ENCODE data around the gene XG. TPM values are rescaled to one million over a fixed set of nuclear protein-coding genes. Genes with fewer than 3 reads are reported as not detected.

The XG gene
- polyA plus RNA-seq, 3 donors: not detected

- no peak overlapping the region for H3K27ac Mint-ChIP-seq
- no CpG with 5 or more reads among the region's 6 CpGs for WGBS (ENCODE audit: insufficient coverage)
- no peak overlapping the region for H3K4me3 ChIP-seq (replicated peaks in 1 of 3; ENCODE audit: low read depth in 2 of 3, low read length in 3 of 3)
Measured at GRCh38 chrX:2784026-2784425, 32.2 kb downstream of the XG start.

DNA sequence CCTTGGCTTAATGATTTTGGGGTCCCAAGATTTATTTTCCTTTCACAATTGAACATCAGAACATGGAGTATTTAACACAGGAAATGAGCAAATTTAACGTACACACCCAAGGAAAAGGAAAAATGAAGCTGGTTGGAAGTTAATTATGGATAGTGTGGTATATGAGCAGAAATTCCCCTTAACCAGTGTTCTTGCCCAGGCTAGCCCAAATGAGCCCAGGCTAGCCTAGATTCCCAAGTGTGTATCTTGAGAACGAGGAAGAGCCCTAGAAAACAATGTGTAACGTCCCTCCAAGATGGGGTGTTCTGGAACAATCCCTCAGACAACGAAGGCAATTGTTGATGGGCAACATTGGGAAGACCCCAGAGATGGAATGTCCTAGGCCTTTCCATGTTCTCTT lies 33.7 kb downstream of the XG start:
- Mint-ChIP-seq H3K27ac (no peak overlapping the region), H3K36me3 (no peaks in the 10 kb centered on the region), H3K9me3 (no peaks in the 10 kb centered on the region), H3K4me3 (no peak overlapping the region), H3K27me3 (ENCODE audit: low read depth in 3 of 3) (peaks cover under 1 to 8% (median 1%) of the 10 kb centered on the region in 3 donors), H3K4me1 (peaks cover 3% of the 10 kb centered on the region)
- no peak overlapping the region for H2AFZ ChIP-seq (ENCODE audit: insufficient read depth, low read depth, low read length, poor library complexity, severe bottlenecking)
- H3K9ac ChIP-seq (ENCODE audit: insufficient read depth, low read length, poor library complexity, severe bottlenecking): no peak overlapping the region
- intact Hi-C loops (cut with micrococcal nuclease): no loop called here
- no peaks in the 10 kb centered on the region for H3K27me3 ChIP-seq (ENCODE audit: control insufficient read depth in 2 of 2, insufficient read depth in 2 of 2, low read length in 2 of 2)
- no peaks in the 10 kb centered on the region for H4K20me1 ChIP-seq (ENCODE audit: insufficient read depth, low read length)
- H3K27ac ChIP-seq (ENCODE audit: low read depth in 1 of 2, low read length in 2 of 2): no peak overlapping the region
- TF ChIP-seq CTCF (IDR thresholded peaks at IDR 0.05): no peak
- no peak overlapping the region for H3K4me3 ChIP-seq (replicated peaks in 1 of 3; ENCODE audit: low read depth in 2 of 3, low read length in 3 of 3)
- H3K79me2 ChIP-seq (ENCODE audit: insufficient read depth, low read length): no peaks in the 10 kb centered on the region
- WGBS (ENCODE audit: insufficient coverage): no CpG with 5 or more reads among the region's 4 CpGs
- no peaks in the 10 kb centered on the region for H3K4me1 ChIP-seq (ENCODE audit: control insufficient read depth in 1 of 2, insufficient read depth in 2 of 2, low read length in 2 of 2)
- no peak for DNase-seq
- no peaks in the 10 kb centered on the region for H3K9me3 ChIP-seq (replicated peaks in 1 of 2; ENCODE audit: control insufficient read depth in 1 of 2, insufficient read depth in 1 of 2, low read length in 2 of 2)
- no peak overlapping the region for H3K4me2 ChIP-seq (replicated peaks; ENCODE audit: extremely low read depth, low read length, poor library complexity, severe bottlenecking)
- H3K36me3 ChIP-seq (replicated peaks in 1 of 2; ENCODE audit: control insufficient read depth in 1 of 2, insufficient read depth in 2 of 2, low read length in 2 of 2): no peaks in the 10 kb centered on the region

More at GRCh38 chrX:2784026-2784425, 32.2 kb downstream of the XG start:
- H4K20me1 ChIP-seq (ENCODE audit: insufficient read depth, low read length): no peaks in the 10 kb centered on the region
- TF ChIP-seq CTCF (IDR thresholded peaks at IDR 0.05): no peak
- no peak for DNase-seq
- H3K4me1 ChIP-seq (ENCODE audit: control insufficient read depth in 1 of 2, insufficient read depth in 2 of 2, low read length in 2 of 2): no peaks in the 10 kb centered on the region
- no peaks in the 10 kb centered on the region for H3K27me3 ChIP-seq (ENCODE audit: control insufficient read depth in 2 of 2, insufficient read depth in 2 of 2, low read length in 2 of 2)
- H3K27ac ChIP-seq (ENCODE audit: low read depth in 1 of 2, low read length in 2 of 2): no peak overlapping the region
- no peak overlapping the region for H2AFZ ChIP-seq (ENCODE audit: insufficient read depth, low read depth, low read length, poor library complexity, severe bottlenecking)
- no peaks in the 10 kb centered on the region for H3K9me3 ChIP-seq (replicated peaks in 1 of 2; ENCODE audit: control insufficient read depth in 1 of 2, insufficient read depth in 1 of 2, low read length in 2 of 2)
- no peaks in the 10 kb centered on the region for H3K36me3 ChIP-seq (replicated peaks in 1 of 2; ENCODE audit: control insufficient read depth in 1 of 2, insufficient read depth in 2 of 2, low read length in 2 of 2)
- peaks cover 1 to 8% (median 3%) of the 10 kb centered on the region in 3 donors for H3K27me3 Mint-ChIP-seq (ENCODE audit: low read depth in 3 of 3)
- no peaks in the 10 kb centered on the region for H3K79me2 ChIP-seq (ENCODE audit: insufficient read depth, low read length)
- no peak overlapping the region for H3K4me2 ChIP-seq (replicated peaks; ENCODE audit: extremely low read depth, low read length, poor library complexity, severe bottlenecking)
- H3K9ac ChIP-seq (ENCODE audit: insufficient read depth, low read length, poor library complexity, severe bottlenecking): no peak overlapping the region
- H3K4me1 Mint-ChIP-seq: peaks cover 3% of the 10 kb centered on the region
- intact Hi-C loops (cut with micrococcal nuclease): no loop called here
- H3K36me3 Mint-ChIP-seq: no peaks in the 10 kb centered on the region
- no peaks in the 10 kb centered on the region for H3K9me3 Mint-ChIP-seq
- no peak overlapping the region for H3K4me3 Mint-ChIP-seq

Measured in CD14-positive monocyte (primary cell).